H1 (cell line): Measurements from ENCODE around the gene TDRD9. TPM values are rescaled to one million over a fixed set of nuclear protein-coding genes. Genes with fewer than 3 reads are reported as not detected.

Experiments used
- CTCF ChIA-PET: fragments of 300-600 bp; sonication (Branson Sonifier 250); formaldehyde crosslinking; loops from one replicate; lab custom pipeline; 2021; ENCODE audit not compliant: partially characterized antibody; lab: Charles Lee
- POLR2A ChIA-PET: fragments of 300-600 bp; sonication (Branson Sonifier 250); formaldehyde crosslinking; loops from one replicate; lab custom pipeline; 2021; ENCODE audit warnings: inconsistent platforms; ENCODE audit not compliant: partially characterized antibody; lab: Charles Lee
- DNase-seq, 2 experiments: peaks; one replicate each; pipeline versions ENCODE4 v3.0.0 to v3.0.0-alpha.2; 2010 to 2022; ENCODE audit warnings: low spot score in 2 of 2, low read depth in 1 of 2, mixed read lengths in 1 of 2
- FAIRE-seq: peaks from 2 replicates; lab custom pipeline; 2011; peaks lifted over from hg19 to GRCh38; lab: Jason Lieb, UNC
- H2AFZ ChIP-seq: 2 replicates; pipeline ENCODE4 v1.8.1; 2012; ENCODE audit warnings: low read length, inconsistent platforms
- H2AK5ac ChIP-seq: 2 replicates; pipeline ENCODE4 v1.6.1; 2013; ENCODE audit warnings: low read depth, low read length
- H2BK120ac ChIP-seq: replicated peaks from 2 replicates; pipeline ENCODE3; 2013; ENCODE audit warnings: low read depth, low read length, inconsistent platforms
- H2BK12ac ChIP-seq: 2 replicates; pipeline ENCODE4 v1.6.1; 2013; ENCODE audit warnings: low read depth, low read length
- H2BK15ac ChIP-seq: 2 replicates; pipeline ENCODE4 v1.6.1; 2013; ENCODE audit warnings: low read length
- H2BK20ac ChIP-seq: 2 replicates; pipeline ENCODE4 v1.6.1; 2013; ENCODE audit warnings: low read length
- H2BK5ac ChIP-seq: 2 replicates; pipeline ENCODE4 v1.6.1; 2013; ENCODE audit warnings: low read depth, low read length
- H3K14ac ChIP-seq: 2 replicates; pipeline ENCODE4 v1.6.1; 2013; ENCODE audit warnings: inconsistent platforms; ENCODE audit not compliant: insufficient read length
- H3K18ac ChIP-seq: 2 replicates; pipeline ENCODE4 v1.6.1; 2013; ENCODE audit warnings: low read length; ENCODE audit errors: extremely low read depth
- H3K23ac ChIP-seq: 2 replicates; pipeline ENCODE4 v1.6.1; 2013; ENCODE audit warnings: inconsistent platforms; ENCODE audit not compliant: insufficient read length
- H3K23me2 ChIP-seq: 2 replicates; pipeline ENCODE4 v1.6.1; 2013; ENCODE audit warnings: low read depth, low read length
- H3K27ac ChIP-seq: 2 replicates; pipeline ENCODE4 v1.6.1; 2011; ENCODE audit warnings: low read depth, low read length, inconsistent platforms
- H3K27me3 ChIP-seq, 4 experiments: replicated peaks in 1 of 4; 1 replicate in 1 of 4; 2 replicates in 3 of 4; pipeline versions ENCODE4 v1.6.1 to v1.8.1; 2011 to 2013; ENCODE audit warnings: low read length in 3 of 4, mild to moderate bottlenecking in 3 of 4, inconsistent platforms in 2 of 4, mixed read lengths in 2 of 4, moderate library complexity in 1 of 4; ENCODE audit not compliant: control insufficient read depth in 3 of 4, insufficient read depth in 3 of 4; ENCODE audit errors: extremely low read depth in 1 of 4
- H3K36me3 ChIP-seq, 4 experiments: 2 replicates each; pipeline versions ENCODE4 v1.6.1 to v1.8.1; 2011 to 2013; ENCODE audit warnings: mild to moderate bottlenecking in 4 of 4, low read length in 3 of 4, moderate library complexity in 2 of 4, control low read depth in 1 of 4, inconsistent platforms in 1 of 4; ENCODE audit not compliant: insufficient read depth in 4 of 4, control insufficient read depth in 2 of 4
- H3K4ac ChIP-seq: replicated peaks from 2 replicates; pipeline ENCODE3; 2013; ENCODE audit warnings: low read length, low read depth, mixed read lengths, inconsistent platforms; ENCODE audit not compliant: insufficient read length
- H3K4me1 ChIP-seq, 4 experiments: replicated peaks in 1 of 4; 1 replicate in 1 of 4; 2 replicates in 3 of 4; pipeline versions ENCODE4 v1.6.1 to v1.8.1; 2011 to 2013; ENCODE audit warnings: low read length in 3 of 4, inconsistent platforms in 2 of 4, mixed read lengths in 1 of 4; ENCODE audit not compliant: insufficient read depth in 4 of 4, control insufficient read depth in 3 of 4
- H3K4me2 ChIP-seq, 2 experiments: 2 replicates each; pipeline versions ENCODE4 v1.6.1 to v1.8.1; 2011 to 2013; ENCODE audit warnings: low read depth in 2 of 2, low read length in 2 of 2, control low read depth in 1 of 2, inconsistent platforms in 1 of 2, mild to moderate bottlenecking in 1 of 2; ENCODE audit not compliant: insufficient read depth in 1 of 2
- H3K4me3 ChIP-seq, 4 experiments: fragments of 200-600, 300-600 bp in 1 of 4; sonication (generic), shearing (Covaris generic), sonication (Bioruptor Twin) in 1 of 4; 2 replicates each; pipeline versions ENCODE4 v1.5.1 to v1.8.1; 2011 to 2016; ENCODE audit warnings: low read length in 4 of 4, low read depth in 3 of 4, control low read depth in 2 of 4, inconsistent platforms in 2 of 4, mild to moderate bottlenecking in 2 of 4, mixed read lengths in 1 of 4, moderate library complexity in 1 of 4; ENCODE audit not compliant: insufficient read depth in 2 of 4; ENCODE audit errors: extremely low read depth in 1 of 4
- H3K56ac ChIP-seq: replicated peaks from 2 replicates; pipeline ENCODE3; 2013; ENCODE audit warnings: low read depth, mild to moderate bottlenecking, mixed read lengths, low read length, inconsistent platforms; ENCODE audit not compliant: insufficient read length
- H3K79me1 ChIP-seq: 2 replicates; pipeline ENCODE4 v1.6.1; 2013; ENCODE audit warnings: low read depth, low read length, control low read depth
- H3K79me2 ChIP-seq, 2 experiments: 2 replicates each; pipeline versions ENCODE4 v1.6.1 to v1.8.1; 2012 to 2013; ENCODE audit warnings: low read length in 2 of 2, mild to moderate bottlenecking in 2 of 2, inconsistent platforms in 1 of 2; ENCODE audit not compliant: insufficient read depth in 2 of 2, control insufficient read depth in 1 of 2
- H3K9ac ChIP-seq, 4 experiments: replicated peaks in 1 of 4; 1 replicate in 1 of 4; 2 replicates in 3 of 4; pipeline versions ENCODE4 v1.6.1 to v1.8.1; 2011 to 2013; ENCODE audit warnings: low read depth in 3 of 4, low read length in 3 of 4, control low read depth in 2 of 4, mild to moderate bottlenecking in 2 of 4, moderate library complexity in 2 of 4, inconsistent platforms in 1 of 4; ENCODE audit errors: extremely low read depth in 1 of 4
- H3K9me3 ChIP-seq, 2 experiments: 2 replicates each; pipeline versions ENCODE4 v1.6.1 to v1.8.1; 2012 to 2013; ENCODE audit warnings: mild to moderate bottlenecking in 2 of 2, moderate library complexity in 2 of 2, control low read depth in 1 of 2, inconsistent platforms in 1 of 2, low read depth in 1 of 2, low read length in 1 of 2, mixed read lengths in 1 of 2; ENCODE audit not compliant: insufficient read depth in 2 of 2
- H4K20me1 ChIP-seq, 2 experiments: replicated peaks in 1 of 2; 2 replicates each; pipeline versions ENCODE3 to v1.8.1; 2011 to 2013; ENCODE audit warnings: inconsistent platforms in 2 of 2, low read length in 2 of 2, mild to moderate bottlenecking in 1 of 2; ENCODE audit not compliant: insufficient read depth in 2 of 2, control insufficient read depth in 1 of 2
- H4K5ac ChIP-seq: 2 replicates; pipeline ENCODE4 v1.6.1; 2013; ENCODE audit warnings: low read length, low read depth, mixed read lengths, inconsistent platforms; ENCODE audit not compliant: insufficient read length
- H4K8ac ChIP-seq: 2 replicates; pipeline ENCODE4 v1.8.0; 2013; ENCODE audit warnings: mild to moderate bottlenecking, moderate library complexity, low read length, inconsistent platforms; ENCODE audit not compliant: insufficient read depth; ENCODE audit errors: extremely low read depth
- H4K91ac ChIP-seq: replicated peaks from 2 replicates; pipeline ENCODE3; 2013; ENCODE audit warnings: low read length, mixed read lengths, inconsistent platforms; ENCODE audit not compliant: insufficient read length
- FOSL1 ChIP-seq: IDR thresholded peaks from 2 replicates; pipeline ENCODE4 v1.6.1; 2011; ENCODE audit warnings: mild to moderate bottlenecking, low read depth, low read length, moderate library complexity; ENCODE audit not compliant: insufficient read depth
- GTF2F1 ChIP-seq: IDR thresholded peaks from 2 replicates; pipeline ENCODE4 v1.6.1; 2012; ENCODE audit warnings: low read depth, low read length, improper control_type of control experiment, borderline replicate concordance
- HDAC6 ChIP-seq: IDR thresholded peaks from one replicate; pipeline ENCODE4 v1.7.1; 2012; ENCODE audit warnings: low read depth, mild to moderate bottlenecking, inconsistent platforms, low read length, moderate library complexity
- RBBP5 ChIP-seq: IDR thresholded peaks from 2 replicates; pipeline ENCODE4 v1.7.1; 2012; ENCODE audit warnings: low read depth, mild to moderate bottlenecking, inconsistent platforms, low read length, moderate library complexity, borderline replicate concordance
- SAP30 ChIP-seq: fragments of 300-600 bp; sonication (generic); IDR thresholded peaks from 2 replicates; pipeline ENCODE4 v1.7.1; 2012; ENCODE audit warnings: low read length, moderate library complexity, mild to moderate bottlenecking, inconsistent platforms; ENCODE audit not compliant: insufficient read depth, insufficient replicate concordance
- SIN3A ChIP-seq, 2 experiments: IDR thresholded peaks in 1 of 2; conservative IDR thresholded peaks in 1 of 2; 2 replicates each; pipeline ENCODE4 v1.6.1; 2011 to 2012; ENCODE audit warnings: low read length in 2 of 2, improper control_type of control experiment in 1 of 2, low read depth in 1 of 2, mild to moderate bottlenecking in 1 of 2
- SP4 ChIP-seq: IDR thresholded peaks from 2 replicates; pipeline ENCODE4 v1.6.1; 2012; ENCODE audit warnings: low read length, inconsistent platforms
- SRF ChIP-seq: IDR thresholded peaks from 2 replicates; pipeline ENCODE4 v1.6.1; 2011; ENCODE audit warnings: mild to moderate bottlenecking, low read depth, low read length, moderate library complexity
- YY1 ChIP-seq: IDR thresholded peaks from 2 replicates; pipeline ENCODE4 v1.6.1; 2011; ENCODE audit warnings: low read depth, mild to moderate bottlenecking, low read length
- WGBS, 2 experiments: shearing (Covaris generic) in 1 of 2; methylation state at CpG; one replicate each; pipeline versions ENCODE4 v1.1.6 to v1.1.7; 2013 to 2015; ENCODE audit warnings: low lambda C conversion rate in 2 of 2, mixed read lengths in 2 of 2, inconsistent platforms in 1 of 2, low coverage in 1 of 2, missing lambda C conversion rate in 1 of 2; ENCODE audit not compliant: insufficient replicate concordance in 2 of 2, insufficient coverage in 1 of 2, insufficient read length in 1 of 2; ENCODE audit errors: extremely low coverage in 1 of 2, missing lambda C conversion rate in 1 of 2; 5-methylcytosine and 5-hydroxymethylcytosine counted together
- polyA plus RNA-seq, 7 experiments: library from polyadenylated mRNA; depleted of rRNA in 3 of 7; stranded (reverse) in 5 of 7; unstranded in 2 of 7; fragments of >200 nt in 5 of 7; fragments of 200-250 nt in 2 of 7; gene quantifications; 1 replicate in 5 of 7; 2 replicates in 1 of 7; 4 replicates in 1 of 7; pipeline versions ENCODE4 v1.2.1 to v1.2.3, GENCODE V29; 2011 to 2013; ENCODE audit warnings: missing spikeins in 2 of 7, mixed read lengths in 2 of 7
- total RNA-seq: library from RNA; stranded (reverse); fragmentation: NEBNext Ultra II Directional; extraction: Animal tissue kit (Norgen Biotek cat#: 25700); gene quantifications from 2 replicates; pipeline ENCODE4 v1.2.1, GENCODE V29; 2021
- TF ChIP-seq, protein P1 (sequence below): IDR thresholded peaks from 2 replicates; pipeline ENCODE4 v1.6.1; 2011; ENCODE audit warnings: low read length, improper control_type of control experiment

Gene TDRD9
- total and polyA plus RNA-seq, 2 of the 8 experiments (the other 6 are each of a cell fraction or from before 2014, with no cell fraction given): not detected

- Histone ChIP-seq H2BK20ac (no peak overlapping the region), H2AFZ (no peak overlapping the region), H2BK15ac (peak overlapping the region; percentile 92; the same call in 1 of the 2 replicates), H3K23ac (no peak overlapping the region), H3K23me2 (no peaks in the 10 kb centered on the region), H3K4ac (no peak overlapping the region), H3K79me1 (no peaks in the 10 kb centered on the region), H3K18ac (no peak overlapping the region), H3K36me3 (no peaks in the 10 kb centered on the region), H2BK5ac (0 out of 2 replicates have a peak overlapping the region, but pooled peaks have one; percentile 52), H4K8ac (peak overlapping the region; percentile 86; the same call in 1 of the 2 replicates), H3K9me3 (no peaks in the 10 kb centered on the region), H3K4me2 (no peak overlapping the region), H2BK120ac (no peak overlapping the region), H4K91ac (peak overlapping the region; percentile 66), H3K27me3 (no peaks in the 10 kb centered on the region), H3K14ac (no peak overlapping the region), H2BK12ac (peak overlapping the region; percentile 63; the same call in 1 of the 2 replicates), H3K79me2 (no peaks in the 10 kb centered on the region), H3K4me3 (no peak overlapping the region), H2AK5ac (no peak overlapping the region), H3K27ac (no peak overlapping the region), H3K4me1 (peaks cover 11 to 23% (median 14%) of the 10 kb centered on the region in 4 experiments), H3K9ac (no peak overlapping the region), H4K5ac (no peak overlapping the region), H4K20me1 (no peaks in the 10 kb centered on the region), H3K56ac (no peak overlapping the region)
- FAIRE-seq: no peak
- DNase-seq: no peak
- 93% methylated on average over 26 of the region's 31 CpGs; no CpG with 5 or more reads in 1 of the 2 experiments for WGBS, 2 experiments
- ChIA-PET POLR2A (interaction anchor here (0.6 to 2.1 kb wide), 3 partner anchors 9 to 964 kb away, joined by 3 to 5 read pairs (median 3); no protein-coding TSS in a partner anchor), CTCF (interaction anchor here (0.6 to 3.3 kb wide), 10 partner anchors 10 to 75 kb away, joined by 3 to 16 read pairs (median 4); no protein-coding TSS in a partner anchor)
- TF ChIP-seq RBBP5: no peak
- TF ChIP-seq SRF: no peak
- TF ChIP-seq GTF2F1: no peak
- no peak for TF ChIP-seq SAP30
- TF ChIP-seq HDAC6: no peak
- TF ChIP-seq, protein P1, sequence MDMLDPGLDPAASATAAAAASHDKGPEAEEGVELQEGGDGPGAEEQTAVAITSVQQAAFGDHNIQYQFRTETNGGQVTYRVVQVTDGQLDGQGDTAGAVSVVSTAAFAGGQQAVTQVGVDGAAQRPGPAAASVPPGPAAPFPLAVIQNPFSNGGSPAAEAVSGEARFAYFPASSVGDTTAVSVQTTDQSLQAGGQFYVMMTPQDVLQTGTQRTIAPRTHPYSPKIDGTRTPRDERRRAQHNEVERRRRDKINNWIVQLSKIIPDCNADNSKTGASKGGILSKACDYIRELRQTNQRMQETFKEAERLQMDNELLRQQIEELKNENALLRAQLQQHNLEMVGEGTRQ: no peak
- no peak for TF ChIP-seq FOSL1
- TF ChIP-seq YY1: no peak
- TF ChIP-seq SIN3A (conservative IDR thresholded peaks at IDR 0.05 in 1 of 2, IDR thresholded peaks at IDR 0.05 in 1 of 2; ENCODE audit: low read depth in 1 of 2, low read length in 2 of 2): no peak
- TF ChIP-seq SP4: no peak
Observed at GRCh38 chr14:103881268-103882201, 46.7 kb upstream of the TDRD9 start.
